SK-N-SH (cell line): Measurements from ENCODE around the gene MSH5. TPM values are rescaled to one million over a fixed set of nuclear protein-coding genes. Genes with fewer than 3 reads are reported as not detected.

ENCODE experiments used
- CTCF ChIA-PET: fragments of 300-600, 350-600 bp; formaldehyde crosslinking; extraction: SDS; loops from one replicate; lab custom pipeline; 2021; lab: Yijun Ruan, JAX
- POLR2A ChIA-PET: fragments of 350-600 bp; sonication (Branson Sonifier 250); formaldehyde crosslinking; extraction: SDS; loops from one replicate; lab custom pipeline; 2020; ENCODE audit warnings: antibody characterized with exemption, inconsistent platforms; lab: Yijun Ruan, JAX
- DNase-seq: peaks from one replicate; pipeline ENCODE4 v3.0.0; 2012
- H2AFZ ChIP-seq: fragments of 200-600 bp; sonication (generic); 2 replicates; pipeline ENCODE4 v1.8.1; 2016; ENCODE audit warnings: antibody characterized with exemption, mild to moderate bottlenecking, low read depth
- H3F3A ChIP-seq: fragments of 200-600 bp; sonication (generic); replicated peaks from 2 replicates; pipeline ENCODE3; 2016; ENCODE audit warnings: antibody characterized with exemption, mild to moderate bottlenecking; ENCODE audit not compliant: insufficient read depth
- H3K27ac ChIP-seq, 2 experiments: fragments of 200-500 bp in 1 of 2; fragments of 200-600 bp in 1 of 2; sonication (Bioruptor generic) in 1 of 2; sonication (generic), shearing (Covaris generic) in 1 of 2; 2 replicates each; pipeline versions ENCODE4 v1.5.1 to v1.6.1; 2014 to 2016; ENCODE audit warnings: low read depth in 2 of 2, inconsistent platforms in 1 of 2, low read length in 1 of 2, mild to moderate bottlenecking in 1 of 2, mixed read lengths in 1 of 2
- H3K27me3 ChIP-seq: fragments of 200-600 bp; sonication (generic), shearing (Covaris generic); 2 replicates; pipeline ENCODE4 v1.6.1; 2016; ENCODE audit warnings: mixed run types; ENCODE audit not compliant: insufficient read depth
- H3K36me3 ChIP-seq, 2 experiments: fragments of 200-500 bp in 1 of 2; fragments of 200-600 bp in 1 of 2; sonication (Bioruptor generic) in 1 of 2; sonication (generic) in 1 of 2; replicated peaks in 1 of 2; 2 replicates each; pipeline versions ENCODE3 to v1.5.1; 2014 to 2016; ENCODE audit warnings: low read length in 1 of 2, mild to moderate bottlenecking in 1 of 2; ENCODE audit not compliant: insufficient read depth in 2 of 2, control insufficient read depth in 1 of 2
- H3K4me1 ChIP-seq, 2 experiments: fragments of 200-500 bp in 1 of 2; fragments of 200-600 bp in 1 of 2; sonication (Bioruptor generic) in 1 of 2; sonication (generic), shearing (Covaris generic) in 1 of 2; 2 replicates each; pipeline versions ENCODE4 v1.5.1 to v1.6.1; 2014 to 2016; ENCODE audit warnings: low read depth in 1 of 2, low read length in 1 of 2, mixed run types in 1 of 2; ENCODE audit not compliant: insufficient read depth in 2 of 2, control insufficient read depth in 1 of 2
- H3K4me2 ChIP-seq: fragments of 200-600 bp; sonication (generic), shearing (Covaris generic); 2 replicates; pipeline ENCODE4 v1.6.1; 2017; ENCODE audit warnings: mixed run types
- H3K4me3 ChIP-seq, 2 experiments: fragments of 200-500 bp in 1 of 2; fragments of 200-600 bp in 1 of 2; sonication (Bioruptor generic) in 1 of 2; sonication (generic), shearing (Covaris generic) in 1 of 2; 2 replicates each; pipeline versions ENCODE4 v1.5.1 to v1.8.1; 2014 to 2016; ENCODE audit warnings: low read depth in 2 of 2, inconsistent platforms in 1 of 2, low read length in 1 of 2, mild to moderate bottlenecking in 1 of 2, mixed read lengths in 1 of 2, moderate library complexity in 1 of 2
- H3K79me2 ChIP-seq: fragments of 200-600 bp; sonication (generic); 2 replicates; pipeline ENCODE4 v1.8.1; 2017; ENCODE audit warnings: mild to moderate bottlenecking; ENCODE audit not compliant: insufficient read depth
- H3K9ac ChIP-seq: fragments of 200-600 bp; sonication (generic); 2 replicates; pipeline ENCODE4 v1.6.1; 2017; ENCODE audit warnings: mixed run types
- H3K9me2 ChIP-seq: fragments of 200-600 bp; sonication (generic); 2 replicates; pipeline ENCODE4 v1.6.1; 2017; ENCODE audit warnings: mixed run types
- H3K9me3 ChIP-seq: fragments of 200-600 bp; sonication (generic); 2 replicates; pipeline ENCODE4 v1.6.1; 2017; ENCODE audit warnings: mixed run types, mild to moderate bottlenecking, moderate library complexity
- H4K20me1 ChIP-seq: fragments of 200-600 bp; sonication (generic); 2 replicates; pipeline ENCODE4 v1.6.1; 2017; ENCODE audit warnings: mild to moderate bottlenecking, mixed run types; ENCODE audit not compliant: insufficient read depth
- CHD2 ChIP-seq: fragments of 150-350 bp; IDR thresholded peaks from 2 replicates; pipeline ENCODE4 v1.6.1; 2018; ENCODE audit warnings: low read length; ENCODE audit not compliant: partially characterized antibody
- ELF1 ChIP-seq: IDR thresholded peaks from 2 replicates; pipeline ENCODE4 v1.4.0; 2012
- EZH2phosphoT487 ChIP-seq: fragments of 200-600 bp; sonication (generic); IDR thresholded peaks from 2 replicates; pipeline ENCODE4 v1.6.1; 2017; ENCODE audit warnings: low read depth, mixed run types, mild to moderate bottlenecking, antibody characterized with exemption, moderate library complexity, borderline replicate concordance
- FOXJ3 ChIP-seq: sonication (generic); formaldehyde crosslinking; IDR thresholded peaks from 2 replicates; pipeline ENCODE4 v1.5.1; 2020; ENCODE audit warnings: mild to moderate bottlenecking, missing genetic modification reagents
- GATA2 ChIP-seq: sonication (generic); formaldehyde crosslinking; IDR thresholded peaks from 2 replicates; pipeline ENCODE4 v1.5.0; 2020; ENCODE audit warnings: mild to moderate bottlenecking, missing genetic modification reagents
- NFIC ChIP-seq: IDR thresholded peaks from 2 replicates; pipeline ENCODE4 v1.4.0; 2012; ENCODE audit warnings: borderline replicate concordance
- RAD21 ChIP-seq: IDR thresholded peaks from 2 replicates; pipeline ENCODE4 v1.6.1; 2012; ENCODE audit warnings: mild to moderate bottlenecking, low read length
- RXRA ChIP-seq: IDR thresholded peaks from 2 replicates; pipeline ENCODE4 v1.4.0; 2012; ENCODE audit warnings: low read depth, mild to moderate bottlenecking, borderline replicate concordance
- SIN3A ChIP-seq: IDR thresholded peaks from 2 replicates; pipeline ENCODE4 v1.6.1; 2012; ENCODE audit warnings: low read depth, mild to moderate bottlenecking, low read length, moderate library complexity, borderline replicate concordance
- SMC3 ChIP-seq: IDR thresholded peaks from 2 replicates; pipeline ENCODE4 v1.6.1; 2012; ENCODE audit warnings: low read depth, low read length, improper control_type of control experiment
- TAF1 ChIP-seq: IDR thresholded peaks from 2 replicates; pipeline ENCODE4 v1.6.1; 2012; ENCODE audit warnings: low read depth, mild to moderate bottlenecking, low read length, moderate library complexity, borderline replicate concordance
- TCF12 ChIP-seq: IDR thresholded peaks from 2 replicates; pipeline ENCODE4 v1.4.0; 2012
- TEAD4 ChIP-seq: IDR thresholded peaks from 2 replicates; pipeline ENCODE4 v1.4.0; 2012; ENCODE audit warnings: mild to moderate bottlenecking, borderline replicate concordance; ENCODE audit not compliant: insufficient read depth
- YY1 ChIP-seq: IDR thresholded peaks from 2 replicates; pipeline ENCODE4 v1.4.0; 2012; ENCODE audit warnings: low read depth, mild to moderate bottlenecking
- WGBS: methylation state at CpG from one replicate; pipeline ENCODE4 v1.1.6; 2017; ENCODE audit warnings: low lambda C conversion rate; 5-methylcytosine and 5-hydroxymethylcytosine counted together
- polyA plus RNA-seq, 3 experiments: library from polyadenylated mRNA; depleted of rRNA; stranded (reverse); fragments of >200 nt; gene quantifications; 2 replicates each; pipeline ENCODE4 v1.2.3, GENCODE V29; 2012
- TF ChIP-seq, protein P1 (sequence below): IDR thresholded peaks from 2 replicates; pipeline ENCODE4 v1.4.0; 2012; ENCODE audit warnings: low read depth
- TF ChIP-seq, protein P2 (sequence below): fragments of 150-350 bp; IDR thresholded peaks from 2 replicates; pipeline ENCODE4 v1.6.1; 2016; ENCODE audit warnings: mild to moderate bottlenecking, low read depth, low read length
- TF ChIP-seq, protein P3 (sequence below): IDR thresholded peaks from 2 replicates; pipeline ENCODE4 v1.6.1; 2012; ENCODE audit warnings: mild to moderate bottlenecking, low read depth, low read length, moderate library complexity
- TF ChIP-seq, protein P4 (sequence below): IDR thresholded peaks from 2 replicates; pipeline ENCODE4 v1.4.0; 2012; ENCODE audit warnings: low read depth, borderline replicate concordance
- TF ChIP-seq, protein P5 (sequence below): fragments of 200-600 bp; sonication (generic); IDR thresholded peaks from 2 replicates; pipeline ENCODE4 v1.6.1; 2017; ENCODE audit warnings: antibody characterized with exemption, mild to moderate bottlenecking, moderate library complexity
- TF ChIP-seq, protein P6 (sequence below): IDR thresholded peaks from 2 replicates; pipeline ENCODE4; 2012

Gene MSH5
- polyA plus RNA-seq, 1 of the 3 experiments (the other 2 are of a cell fraction), result 16.0 TPM

DNA sequence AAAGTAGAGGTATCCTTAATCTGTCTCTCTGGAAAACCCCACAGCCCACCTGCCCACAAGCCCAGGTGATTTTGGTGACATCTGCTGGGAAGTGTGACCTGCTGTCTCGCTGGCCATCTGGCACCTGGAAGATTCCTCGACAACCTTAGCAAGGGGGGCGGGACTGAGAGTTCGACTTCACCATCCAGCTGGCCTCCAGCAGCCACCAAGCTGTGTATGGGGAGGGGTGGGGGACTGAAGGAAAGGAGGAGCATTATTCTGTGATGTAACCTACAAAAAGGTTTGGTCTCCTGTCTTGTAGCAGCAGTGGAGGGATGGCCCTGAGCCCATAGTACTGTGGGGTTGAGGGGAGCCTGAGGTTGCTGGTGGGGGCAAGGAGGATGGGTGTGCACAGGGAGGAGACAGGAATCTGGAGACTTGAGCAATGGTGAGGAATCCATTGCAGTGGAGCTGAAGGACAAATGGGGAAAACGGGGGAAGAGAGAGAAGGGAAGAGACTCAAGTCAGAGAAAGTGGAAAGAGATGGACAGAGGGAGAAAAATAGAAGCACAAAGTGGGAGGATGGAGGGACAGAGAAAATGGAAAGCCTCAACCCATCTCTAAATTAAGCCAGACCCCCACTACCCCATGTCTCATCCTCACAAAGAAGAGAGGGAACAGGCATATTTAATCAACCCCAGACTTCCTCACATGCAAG, 29.1 kb upstream of the MSH5 start:
- H2AFZ ChIP-seq, result no peak overlapping the region
- H3K4me1 ChIP-seq, result no peaks in the 10 kb centered on the region
- H3K9me2 ChIP-seq, result no peaks in the 10 kb centered on the region
- no peaks in the 10 kb centered on the region for H3K9me3 ChIP-seq
- no peak for TF ChIP-seq CHD2
- TF ChIP-seq, protein P1, sequence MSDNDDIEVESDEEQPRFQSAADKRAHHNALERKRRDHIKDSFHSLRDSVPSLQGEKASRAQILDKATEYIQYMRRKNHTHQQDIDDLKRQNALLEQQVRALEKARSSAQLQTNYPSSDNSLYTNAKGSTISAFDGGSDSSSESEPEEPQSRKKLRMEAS, result no peak
- no peak for TF ChIP-seq GATA2 (CRISPR knock-in tag)
- TF ChIP-seq ELF1, result no peak
- TF ChIP-seq, protein P2, sequence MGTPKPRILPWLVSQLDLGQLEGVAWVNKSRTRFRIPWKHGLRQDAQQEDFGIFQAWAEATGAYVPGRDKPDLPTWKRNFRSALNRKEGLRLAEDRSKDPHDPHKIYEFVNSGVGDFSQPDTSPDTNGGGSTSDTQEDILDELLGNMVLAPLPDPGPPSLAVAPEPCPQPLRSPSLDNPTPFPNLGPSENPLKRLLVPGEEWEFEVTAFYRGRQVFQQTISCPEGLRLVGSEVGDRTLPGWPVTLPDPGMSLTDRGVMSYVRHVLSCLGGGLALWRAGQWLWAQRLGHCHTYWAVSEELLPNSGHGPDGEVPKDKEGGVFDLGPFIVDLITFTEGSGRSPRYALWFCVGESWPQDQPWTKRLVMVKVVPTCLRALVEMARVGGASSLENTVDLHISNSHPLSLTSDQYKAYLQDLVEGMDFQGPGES, result no peak
- no peak for TF ChIP-seq TCF12
- TF ChIP-seq FOXJ3, result no peak
- TF ChIP-seq, protein P3, sequence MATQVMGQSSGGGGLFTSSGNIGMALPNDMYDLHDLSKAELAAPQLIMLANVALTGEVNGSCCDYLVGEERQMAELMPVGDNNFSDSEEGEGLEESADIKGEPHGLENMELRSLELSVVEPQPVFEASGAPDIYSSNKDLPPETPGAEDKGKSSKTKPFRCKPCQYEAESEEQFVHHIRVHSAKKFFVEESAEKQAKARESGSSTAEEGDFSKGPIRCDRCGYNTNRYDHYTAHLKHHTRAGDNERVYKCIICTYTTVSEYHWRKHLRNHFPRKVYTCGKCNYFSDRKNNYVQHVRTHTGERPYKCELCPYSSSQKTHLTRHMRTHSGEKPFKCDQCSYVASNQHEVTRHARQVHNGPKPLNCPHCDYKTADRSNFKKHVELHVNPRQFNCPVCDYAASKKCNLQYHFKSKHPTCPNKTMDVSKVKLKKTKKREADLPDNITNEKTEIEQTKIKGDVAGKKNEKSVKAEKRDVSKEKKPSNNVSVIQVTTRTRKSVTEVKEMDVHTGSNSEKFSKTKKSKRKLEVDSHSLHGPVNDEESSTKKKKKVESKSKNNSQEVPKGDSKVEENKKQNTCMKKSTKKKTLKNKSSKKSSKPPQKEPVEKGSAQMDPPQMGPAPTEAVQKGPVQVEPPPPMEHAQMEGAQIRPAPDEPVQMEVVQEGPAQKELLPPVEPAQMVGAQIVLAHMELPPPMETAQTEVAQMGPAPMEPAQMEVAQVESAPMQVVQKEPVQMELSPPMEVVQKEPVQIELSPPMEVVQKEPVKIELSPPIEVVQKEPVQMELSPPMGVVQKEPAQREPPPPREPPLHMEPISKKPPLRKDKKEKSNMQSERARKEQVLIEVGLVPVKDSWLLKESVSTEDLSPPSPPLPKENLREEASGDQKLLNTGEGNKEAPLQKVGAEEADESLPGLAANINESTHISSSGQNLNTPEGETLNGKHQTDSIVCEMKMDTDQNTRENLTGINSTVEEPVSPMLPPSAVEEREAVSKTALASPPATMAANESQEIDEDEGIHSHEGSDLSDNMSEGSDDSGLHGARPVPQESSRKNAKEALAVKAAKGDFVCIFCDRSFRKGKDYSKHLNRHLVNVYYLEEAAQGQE, result no peak
- no peak for TF ChIP-seq SMC3
- no peak for TF ChIP-seq TEAD4
- TF ChIP-seq, protein P4, sequence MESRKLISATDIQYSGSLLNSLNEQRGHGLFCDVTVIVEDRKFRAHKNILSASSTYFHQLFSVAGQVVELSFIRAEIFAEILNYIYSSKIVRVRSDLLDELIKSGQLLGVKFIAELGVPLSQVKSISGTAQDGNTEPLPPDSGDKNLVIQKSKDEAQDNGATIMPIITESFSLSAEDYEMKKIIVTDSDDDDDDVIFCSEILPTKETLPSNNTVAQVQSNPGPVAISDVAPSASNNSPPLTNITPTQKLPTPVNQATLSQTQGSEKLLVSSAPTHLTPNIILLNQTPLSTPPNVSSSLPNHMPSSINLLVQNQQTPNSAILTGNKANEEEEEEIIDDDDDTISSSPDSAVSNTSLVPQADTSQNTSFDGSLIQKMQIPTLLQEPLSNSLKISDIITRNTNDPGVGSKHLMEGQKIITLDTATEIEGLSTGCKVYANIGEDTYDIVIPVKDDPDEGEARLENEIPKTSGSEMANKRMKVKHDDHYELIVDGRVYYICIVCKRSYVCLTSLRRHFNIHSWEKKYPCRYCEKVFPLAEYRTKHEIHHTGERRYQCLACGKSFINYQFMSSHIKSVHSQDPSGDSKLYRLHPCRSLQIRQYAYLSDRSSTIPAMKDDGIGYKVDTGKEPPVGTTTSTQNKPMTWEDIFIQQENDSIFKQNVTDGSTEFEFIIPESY, result no peak
- TF ChIP-seq RAD21, result no peak
- no peak for TF ChIP-seq SIN3A
- TF ChIP-seq, protein P5, sequence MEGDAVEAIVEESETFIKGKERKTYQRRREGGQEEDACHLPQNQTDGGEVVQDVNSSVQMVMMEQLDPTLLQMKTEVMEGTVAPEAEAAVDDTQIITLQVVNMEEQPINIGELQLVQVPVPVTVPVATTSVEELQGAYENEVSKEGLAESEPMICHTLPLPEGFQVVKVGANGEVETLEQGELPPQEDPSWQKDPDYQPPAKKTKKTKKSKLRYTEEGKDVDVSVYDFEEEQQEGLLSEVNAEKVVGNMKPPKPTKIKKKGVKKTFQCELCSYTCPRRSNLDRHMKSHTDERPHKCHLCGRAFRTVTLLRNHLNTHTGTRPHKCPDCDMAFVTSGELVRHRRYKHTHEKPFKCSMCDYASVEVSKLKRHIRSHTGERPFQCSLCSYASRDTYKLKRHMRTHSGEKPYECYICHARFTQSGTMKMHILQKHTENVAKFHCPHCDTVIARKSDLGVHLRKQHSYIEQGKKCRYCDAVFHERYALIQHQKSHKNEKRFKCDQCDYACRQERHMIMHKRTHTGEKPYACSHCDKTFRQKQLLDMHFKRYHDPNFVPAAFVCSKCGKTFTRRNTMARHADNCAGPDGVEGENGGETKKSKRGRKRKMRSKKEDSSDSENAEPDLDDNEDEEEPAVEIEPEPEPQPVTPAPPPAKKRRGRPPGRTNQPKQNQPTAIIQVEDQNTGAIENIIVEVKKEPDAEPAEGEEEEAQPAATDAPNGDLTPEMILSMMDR, result no peak
- TF ChIP-seq NFIC, result no peak
- no peak for TF ChIP-seq EZH2phosphoT487
- TF ChIP-seq, protein P6, sequence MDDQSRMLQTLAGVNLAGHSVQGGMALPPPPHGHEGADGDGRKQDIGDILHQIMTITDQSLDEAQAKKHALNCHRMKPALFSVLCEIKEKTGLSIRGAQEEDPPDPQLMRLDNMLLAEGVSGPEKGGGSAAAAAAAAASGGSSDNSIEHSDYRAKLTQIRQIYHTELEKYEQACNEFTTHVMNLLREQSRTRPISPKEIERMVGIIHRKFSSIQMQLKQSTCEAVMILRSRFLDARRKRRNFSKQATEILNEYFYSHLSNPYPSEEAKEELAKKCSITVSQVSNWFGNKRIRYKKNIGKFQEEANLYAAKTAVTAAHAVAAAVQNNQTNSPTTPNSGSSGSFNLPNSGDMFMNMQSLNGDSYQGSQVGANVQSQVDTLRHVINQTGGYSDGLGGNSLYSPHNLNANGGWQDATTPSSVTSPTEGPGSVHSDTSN, result no peak
- TF ChIP-seq RXRA, result no peak
- TF ChIP-seq YY1, result no peak
- no peak for TF ChIP-seq TAF1
- TF ChIP-seq, all 33 proteins: peak for 0
- Histone ChIP-seq H3K79me2 (no peaks in the 10 kb centered on the region), H3K36me3 (no peaks in the 10 kb centered on the region), H3F3A (peaks cover 4% of the 10 kb centered on the region), H3K27ac (no peak overlapping the region), H3K4me2 (no peak overlapping the region), H3K27me3 (no peaks in the 10 kb centered on the region), H3K9ac (no peak overlapping the region), H3K4me3 (no peak overlapping the region), H4K20me1 (no peaks in the 10 kb centered on the region)
- CTCF ChIA-PET, result interaction anchor here (0.6 to 2.9 kb wide), 3 partner anchors 7 to 59 kb away, joined by 3 to 9 read pairs (median 6); partner anchors contain the start of gene ABHD16A
- 70% methylated on average over 5 of the region's 5 CpGs for WGBS
- no peak for DNase-seq
- POLR2A ChIA-PET, result no interaction called here
